ENCODE data around the gene SERF1A.
"Not testable (repeated sequence)": the region's sequence is repeated elsewhere in the genome, so short reads cannot be mapped to it uniquely, and the experiment has no call there.

SERF1A gene

DNA sequence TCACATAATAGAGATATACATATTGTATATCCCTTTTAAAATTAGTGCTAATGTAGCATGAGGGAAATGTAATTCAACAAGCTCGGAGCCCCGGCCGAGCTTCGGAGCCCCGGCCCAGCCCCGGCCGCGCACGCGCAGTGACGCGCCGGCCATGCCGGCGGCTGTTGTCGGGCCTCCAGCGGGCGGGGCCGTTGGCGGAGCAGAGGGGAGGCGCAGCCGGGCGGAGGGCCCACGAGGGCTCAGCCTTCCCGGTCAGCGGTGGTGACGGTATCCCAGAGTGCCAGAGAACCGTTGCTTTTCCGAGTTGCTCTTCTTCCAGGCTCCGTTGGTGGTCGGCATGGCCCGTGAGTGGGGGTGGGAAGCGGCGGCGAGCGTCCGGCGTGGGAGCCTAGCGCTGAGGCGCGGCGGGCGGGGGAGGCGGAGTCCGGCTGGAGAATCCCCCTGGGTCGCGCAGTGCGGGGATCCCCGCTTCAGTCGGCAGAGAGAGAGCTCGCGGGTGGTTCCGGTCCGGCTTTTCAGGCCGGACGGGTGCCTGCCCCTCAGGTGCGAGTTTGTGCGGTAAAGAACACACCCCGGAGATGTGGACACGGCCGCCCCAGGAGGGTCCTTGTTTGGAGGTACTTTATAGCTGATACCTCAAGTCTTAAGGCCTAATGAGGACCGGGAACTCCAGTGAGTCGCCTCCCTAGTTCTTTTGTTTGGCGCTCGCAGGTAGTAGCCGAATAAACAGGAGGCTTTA is at the start of gene SERF1A:
TSS of gene SERF1A (plus strand) at position 137 of the 739 bp plus-strand sequence. CDS start at position 338, 201 bp downstream.
- not testable (repeated sequence) for DNase-seq

- DNase-seq, result not testable (repeated sequence)
Observed at GRCh38 chr5:70866778-70867177, 33.7 kb upstream of the SERF1A start.

- DNase-seq, result not testable (repeated sequence)
Observed at GRCh38 chr5:70870626-70871025, 29.8 kb upstream of the SERF1A start.

GRCh38 chr5:70896076-70896475 is 4.4 kb upstream of the SERF1A start:
- DNase-seq, result not testable (repeated sequence)

DNA sequence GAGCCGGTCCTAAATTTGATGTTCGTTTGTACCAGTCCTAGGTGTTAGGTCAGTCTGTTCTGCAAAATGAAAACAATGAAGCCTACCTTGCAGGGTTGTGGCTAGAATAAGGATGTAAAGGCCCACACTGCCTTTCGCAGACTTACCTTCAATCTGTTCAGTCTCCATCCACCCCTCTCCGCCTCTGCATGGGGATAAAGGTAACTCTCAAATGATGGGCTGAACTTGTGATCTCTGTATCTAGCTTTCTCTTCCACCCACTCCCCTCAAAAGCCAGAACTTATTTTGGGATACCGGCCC is 753 bp downstream of the SERF1A start:
- DNase-seq, result not testable (repeated sequence)

- DNase-seq, result not testable (repeated sequence)
Observed at GRCh38 chr5:70906624-70907023, 6.2 kb downstream of the SERF1A start.

- not testable (repeated sequence) for DNase-seq
Observed at GRCh38 chr5:70916829-70917228, 16.4 kb downstream of the SERF1A start.

DNA sequence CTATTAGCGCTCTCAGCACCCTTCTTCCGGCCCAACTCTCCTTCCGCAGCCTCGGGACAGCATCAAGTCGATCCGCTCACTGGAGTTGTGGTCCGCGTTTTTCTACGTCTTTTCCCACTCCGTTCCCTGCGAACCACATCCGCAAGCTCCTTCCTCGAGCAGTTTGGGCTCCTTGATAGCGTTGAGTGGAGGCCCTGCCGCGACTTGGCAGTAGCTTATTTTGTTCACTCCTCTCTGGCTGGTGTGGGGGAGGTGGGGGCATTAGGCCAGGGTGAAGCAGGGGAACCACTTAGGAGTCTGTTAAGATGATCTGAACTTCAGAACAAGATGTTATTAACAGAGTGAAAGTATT is 24.7 kb downstream of the SERF1A start:
- DNase-seq, result not testable (repeated sequence)

- not testable (repeated sequence) for DNase-seq
Observed at GRCh38 chr5:70931709-70932368, 31.4 kb downstream of the SERF1A start.

DNA sequence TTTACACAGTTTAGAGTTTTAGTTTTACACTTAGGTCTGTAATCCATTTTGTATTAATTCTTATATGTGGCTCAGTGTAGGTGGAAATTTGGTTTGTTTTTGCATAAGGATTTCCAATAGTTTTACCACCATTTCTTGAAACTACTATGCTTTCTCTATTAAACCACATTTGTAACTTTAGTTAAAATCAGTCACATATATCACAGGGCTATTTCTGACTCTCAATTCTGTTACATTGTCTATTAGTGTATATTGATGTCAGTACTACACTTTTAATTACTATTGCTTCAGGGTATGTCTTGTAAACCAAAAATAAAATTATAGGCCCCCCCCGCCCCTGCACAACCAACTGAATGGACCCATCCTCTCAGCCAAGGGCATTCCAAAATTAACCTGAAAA is 32.1 kb downstream of the SERF1A start:
- DNase-seq, result not testable (repeated sequence)

- not testable (repeated sequence) for DNase-seq
Observed at GRCh38 chr5:70953068-70953467, 52.6 kb downstream of the SERF1A start.
